Tibial nerve (tissue), 4 donors: ENCODE measurements around the gene EFHD1.

ENCODE experiments used
- CTCF ChIP-seq, 5 experiments: fragments of 200-600 bp in 3 of 5; fragments of 450-650 bp in 2 of 5; sonication (generic) in 3 of 5; IDR thresholded peaks; one replicate each; pipeline ENCODE4 v1.5.1; 2016 to 2019; ENCODE audit warnings: antibody characterized with exemption in 5 of 5, mild to moderate bottlenecking in 3 of 5, moderate library complexity in 2 of 5
- EP300 ChIP-seq, 2 donors: sonication (generic); formaldehyde crosslinking; IDR thresholded peaks; one replicate each; pipeline ENCODE4 v1.6.1; 2017; ENCODE audit warnings: antibody characterized with exemption in 2 of 2, mild to moderate bottlenecking in 1 of 2

- TF ChIP-seq EP300 (IDR thresholded peaks at IDR 0.05) (no peak), CTCF (IDR thresholded peaks at IDR 0.05) (no peak)
Observed at GRCh38 chr2:232598293-232598692, 35.1 kb upstream of the EFHD1 start.
